Heart left ventricle (tissue), 13 donors: ENCODE results near the gene CPEB4.

Experiments used
- CTCF ChIP-seq, 12 donors: fragments of 200-600 bp; sonication (generic) in 4 of 12; IDR thresholded peaks; one replicate each; pipeline versions ENCODE4 v1.5.0 to v1.8.0; 2018 to 2022; ENCODE audit warnings: antibody characterized with exemption in 12 of 12, mild to moderate bottlenecking in 5 of 12
- POLR2A ChIP-seq, 2 donors: fragments of 450-650 bp; IDR thresholded peaks; one replicate each; pipeline ENCODE4 v1.6.1; 2017; ENCODE audit warnings: antibody characterized with exemption in 2 of 2, mild to moderate bottlenecking in 2 of 2, moderate library complexity in 2 of 2
- donor health status: ischemic (EF 13 %, LVEDD 7.1; RV severe dilation, severe dysfunction).
- donor health status: DM: no; HTN: yes; CAD: no.
- donor health status: DM: no; HTN: no; CAD: no.
- donor health status: ischemic (EF 25% LVEDD 6.9; RV normal size, moderate dysfunction).
- donor health status: ischemic (EF 25% LVEDD 5.7; RV mildly dilated, moderate dysfunction).
- donor health status: ischemic (EF 35%, LVEDD 5.7; RV mildly dilated, moderate dysfunction).
- donor health status: nonischemic (EF 11% LVEDD 7.7; RV severe dilation, severe dysfunction).
- donor health status: DM: yes; HTN: yes; CAD: no.
- donor health status: PGD.
- donor health status: ischemic (EF 29% LVEDD 5.4; RV normal size, mild dysfunction).
- donor health status: nonischemic (EF 23%, LVEDD 6.1; RV moderate dilation, normal function).

DNA sequence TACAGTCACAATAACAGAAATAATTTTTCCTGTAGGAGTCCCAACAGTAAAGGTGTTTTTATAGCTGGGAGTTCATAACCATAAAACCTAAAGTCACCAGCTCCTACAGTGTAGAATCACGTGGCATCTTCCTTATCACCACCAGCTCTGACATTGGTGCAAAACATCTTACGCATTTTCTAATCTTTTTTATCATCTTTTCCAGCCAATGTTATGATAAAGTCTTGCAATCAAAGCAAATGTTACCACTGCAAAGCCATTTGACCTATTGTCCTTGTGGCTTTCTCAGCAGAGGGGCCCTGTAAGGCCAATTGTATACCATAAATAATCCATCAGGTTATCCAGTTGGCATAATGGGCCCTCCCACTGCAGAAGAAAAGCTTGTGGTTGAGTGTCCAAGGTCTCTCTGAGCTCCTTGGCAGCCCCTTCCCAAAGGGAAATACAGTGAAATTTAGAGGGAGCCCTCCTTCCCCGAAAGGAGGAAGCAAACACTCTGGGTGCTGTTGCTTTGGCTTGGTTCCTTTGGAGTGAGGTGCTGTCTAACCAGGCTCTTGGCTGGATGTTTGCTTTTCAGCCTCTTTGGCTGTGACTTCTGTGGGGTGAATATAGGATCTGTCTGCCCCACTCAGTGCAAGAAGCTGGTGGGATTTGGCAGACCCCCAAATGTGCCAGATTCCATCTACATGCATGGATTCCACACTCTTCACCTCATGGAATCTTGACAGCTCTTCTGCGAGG lies 29.3 kb upstream of the CPEB4 start:
- TF ChIP-seq CTCF (IDR thresholded peaks at IDR 0.05) (no peak), POLR2A (IDR thresholded peaks at IDR 0.05) (no peak)
